NCI-H446 (cell line): ENCODE measurements around the gene VWA3A.
A peak's percentile ranks its signal among the peaks of the same experiment; 100 is the strongest.
"Not testable (repeated sequence)": the region's sequence is repeated elsewhere in the genome, so short reads cannot be mapped to it uniquely, and the experiment has no call there.

Source experiments
- DNase-seq, 2 experiments: peaks; one replicate each; lab custom pipeline; 2025; lab: John Stamatoyannopoulos, UW

Gene VWA3A

GRCh38 chr16:22092143-22092933, at the start of gene VWA3A:
Gene VWA3A (plus strand): TSS chr16:22092541. CDS start chr16:22092638, 97 bp downstream.
- no peak for DNase-seq

GRCh38 chr16:22043882-22044281, 48.5 kb upstream of the VWA3A start:
- DNase-seq: not testable (repeated sequence)

- not testable (repeated sequence) for DNase-seq
Observed at GRCh38 chr16:22045888-22046287, 46.5 kb upstream of the VWA3A start.

GRCh38 chr16:22050963-22051362, 41.4 kb upstream of the VWA3A start:
- DNase-seq: no peak

GRCh38 chr16:22052980-22053379, 39.4 kb upstream of the VWA3A start:
- DNase-seq: no peak

GRCh38 chr16:22053921-22054341, 38.4 kb upstream of the VWA3A start:
- no peak for DNase-seq

- DNase-seq: no peak
Observed at GRCh38 chr16:22054847-22055590, 37.3 kb upstream of the VWA3A start.

GRCh38 chr16:22055881-22056280, 36.5 kb upstream of the VWA3A start:
- no peak for DNase-seq

- DNase-seq: no peak
Observed at GRCh38 chr16:22063888-22064467, 28.4 kb upstream of the VWA3A start.

GRCh38 chr16:22065252-22065651, 27.1 kb upstream of the VWA3A start:
- DNase-seq: no peak

GRCh38 chr16:22070361-22071330, 21.7 kb upstream of the VWA3A start:
- peak; percentile 21 to 74 for DNase-seq

GRCh38 chr16:22071331-22071910, 20.9 kb upstream of the VWA3A start:
- DNase-seq: no peak

- no peak for DNase-seq
Observed at GRCh38 chr16:22073350-22073749, 19.0 kb upstream of the VWA3A start.

- no peak for DNase-seq
Observed at GRCh38 chr16:22075043-22075757, 17.1 kb upstream of the VWA3A start.

- DNase-seq: no peak
Observed at GRCh38 chr16:22075776-22076175, 16.6 kb upstream of the VWA3A start.

- peak; percentile 10 to 59 for DNase-seq
Observed at GRCh38 chr16:22077700-22078313, 14.5 kb upstream of the VWA3A start.

- no peak for DNase-seq
Observed at GRCh38 chr16:22078656-22079055, 13.7 kb upstream of the VWA3A start.

GRCh38 chr16:22081050-22081449, 11.3 kb upstream of the VWA3A start:
- DNase-seq: no peak

GRCh38 chr16:22086440-22086839, 5.9 kb upstream of the VWA3A start:
- no peak for DNase-seq

- DNase-seq: no peak
Observed at GRCh38 chr16:22088642-22089041, 3.7 kb upstream of the VWA3A start.
